ENCODE data around the gene CCDC93. TPM values are rescaled to one million over a fixed set of nuclear protein-coding genes. Genes with fewer than 3 reads are reported as not detected.

The CCDC93 gene
- total RNA-seq, 4 donors from 2014 or later: 11.6 to 55.6 (median 23.9) TPM

DNA sequence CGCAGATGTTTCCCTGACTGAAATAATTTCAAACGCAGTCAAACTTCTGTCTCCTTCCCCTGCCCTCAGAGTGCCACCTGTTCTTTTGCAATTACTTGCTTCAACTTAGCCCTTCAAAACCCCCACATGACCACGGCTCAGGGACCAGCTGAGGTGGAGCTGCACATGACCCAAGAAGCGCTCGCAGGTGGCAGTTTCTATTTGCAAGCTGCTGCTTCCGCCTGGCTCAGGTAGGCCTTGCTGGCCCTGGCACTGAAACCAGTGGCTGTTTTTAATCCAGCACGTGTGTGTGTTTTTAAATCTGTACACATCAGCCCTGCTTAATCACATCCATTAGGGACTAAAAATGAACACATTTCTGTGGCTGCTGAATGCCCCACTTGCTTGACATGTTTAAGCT lies 95.3 kb downstream of the CCDC93 start:
- no peak for TF ChIP-seq EP300 (IDR thresholded peaks at IDR 0.05)
- no peak for TF ChIP-seq POLR2AphosphoS5 (IDR thresholded peaks at IDR 0.05)
- TF ChIP-seq CTCF (IDR thresholded peaks at IDR 0.05): no peak
- TF ChIP-seq POLR2A (IDR thresholded peaks at IDR 0.05): no peak
- H3K9me3 ChIP-seq: no peaks in the 10 kb centered on the region
- no peak overlapping the region for H3K4me3 ChIP-seq
- no peaks in the 10 kb centered on the region for H3K4me1 ChIP-seq
- WGBS: 91% methylated on average over 7 of the region's 7 CpGs
- no peaks in the 10 kb centered on the region for H3K27me3 ChIP-seq
- H3K36me3 ChIP-seq: peaks cover 73% of the 10 kb centered on the region
- H3K27ac ChIP-seq: no peak overlapping the region
- no peak for DNase-seq (ENCODE audit: low spot score in 2 of 2)

- DNase-seq (ENCODE audit: low spot score in 2 of 2): no peak
- 90% methylated on average over 12 of the region's 19 CpGs for WGBS
Measured at GRCh38 chr2:117917223-117917917, 96.5 kb downstream of the CCDC93 start.

DNA sequence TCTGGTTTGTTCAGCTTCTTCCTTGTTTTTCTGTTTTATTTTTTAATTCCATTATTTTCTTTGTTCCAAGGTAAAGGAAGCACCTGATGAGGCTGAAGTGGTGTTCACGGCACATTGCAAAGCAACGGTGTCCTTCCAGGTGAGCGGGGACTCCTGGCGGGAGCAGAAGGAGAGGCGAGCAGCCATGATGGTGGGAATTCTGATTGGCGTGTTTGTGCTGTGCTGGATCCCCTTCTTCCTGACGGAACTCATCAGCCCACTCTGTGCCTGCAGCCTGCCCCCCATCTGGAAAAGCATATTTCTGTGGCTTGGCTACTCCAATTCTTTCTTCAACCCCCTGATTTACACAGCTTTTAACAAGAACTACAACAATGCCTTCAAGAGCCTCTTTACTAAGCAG lies 110.9 kb downstream of the CCDC93 start:
- Histone ChIP-seq H3K36me3 (no peaks in the 10 kb centered on the region), H3K4me1 (no peaks in the 10 kb centered on the region), H3K9me3 (no peaks in the 10 kb centered on the region), H3K27ac (no peak overlapping the region), H3K27me3 (no peaks in the 10 kb centered on the region), H3K4me3 (no peak overlapping the region)
- TF ChIP-seq POLR2AphosphoS5 (IDR thresholded peaks at IDR 0.05): no peak
- TF ChIP-seq CTCF (IDR thresholded peaks at IDR 0.05): no peak
- no peak for TF ChIP-seq POLR2A (IDR thresholded peaks at IDR 0.05)
- TF ChIP-seq EP300 (IDR thresholded peaks at IDR 0.05): no peak
- WGBS: 93% methylated on average over 7 of the region's 7 CpGs
- no peak for DNase-seq (ENCODE audit: low spot score in 2 of 2)

More at GRCh38 chr2:117917223-117917917, 96.5 kb downstream of the CCDC93 start:
- H3K4me1 ChIP-seq: no peaks in the 10 kb centered on the region
- peaks cover 7% of the 10 kb centered on the region for H3K9me3 ChIP-seq
- H3K4me3 ChIP-seq: no peak overlapping the region
- H3K36me3 ChIP-seq: peaks cover 61% of the 10 kb centered on the region
- no peak overlapping the region for H3K27ac ChIP-seq
- TF ChIP-seq POLR2A (IDR thresholded peaks at IDR 0.05) (no peak), EP300 (IDR thresholded peaks at IDR 0.05) (no peak), POLR2AphosphoS5 (IDR thresholded peaks at IDR 0.05) (no peak), CTCF (IDR thresholded peaks at IDR 0.05) (no peak)
- no peaks in the 10 kb centered on the region for H3K27me3 ChIP-seq

DNA sequence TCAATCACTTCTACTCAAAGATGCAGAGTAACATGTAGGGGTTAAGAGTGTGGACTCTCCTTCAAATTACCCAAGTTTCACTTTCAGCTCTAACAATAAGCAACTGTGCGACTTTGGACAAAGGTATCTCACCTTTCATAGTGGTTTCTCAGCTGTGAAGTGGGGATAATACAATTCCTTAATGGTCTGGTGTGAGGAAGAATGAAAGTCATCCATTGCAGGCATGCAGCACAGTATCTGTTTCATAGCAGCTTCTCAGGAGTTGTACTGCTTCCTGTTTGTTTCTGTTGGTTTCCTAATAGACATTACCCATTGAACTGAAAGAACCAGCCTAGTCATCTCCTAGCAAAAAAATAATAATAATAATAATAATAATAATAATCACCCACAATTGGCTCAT lies 125.0 kb downstream of the CCDC93 start:
- H3K36me3 ChIP-seq: no peaks in the 10 kb centered on the region
- TF ChIP-seq EP300 (IDR thresholded peaks at IDR 0.05) (no peak), CTCF (IDR thresholded peaks at IDR 0.05) (no peak), POLR2AphosphoS5 (IDR thresholded peaks at IDR 0.05) (no peak), POLR2A (IDR thresholded peaks at IDR 0.05) (no peak)
- H3K27ac ChIP-seq: no peak overlapping the region
- 68% methylated on average over 1 of the region's 1 CpG for WGBS
- no peaks in the 10 kb centered on the region for H3K4me1 ChIP-seq
- no peaks in the 10 kb centered on the region for H3K27me3 ChIP-seq
- H3K9me3 ChIP-seq: peaks cover 2% of the 10 kb centered on the region
- no peak for DNase-seq (ENCODE audit: low spot score in 2 of 2)
- no peak overlapping the region for H3K4me3 ChIP-seq

DNA sequence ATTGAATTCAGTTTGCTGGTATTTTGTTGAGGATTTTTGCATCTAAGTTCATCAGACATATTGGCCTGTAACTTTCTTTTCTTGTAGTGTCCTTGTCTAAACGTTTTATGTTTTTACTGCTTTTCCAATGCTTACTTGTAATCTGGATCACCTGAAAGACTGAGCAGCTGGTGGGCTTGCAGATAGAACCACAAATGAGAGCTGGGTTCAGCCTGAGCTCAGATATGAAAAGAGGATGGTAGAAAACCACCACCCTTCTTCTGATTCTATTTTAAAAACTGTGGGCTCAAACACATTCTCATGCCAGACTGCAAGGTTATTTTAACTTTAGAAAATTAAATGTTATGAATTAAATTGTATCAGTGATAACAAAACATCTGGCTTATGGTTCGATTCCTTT lies 128.6 kb downstream of the CCDC93 start:
- no peaks in the 10 kb centered on the region for H3K36me3 ChIP-seq
- no peak overlapping the region for H3K4me3 ChIP-seq
- H3K4me1 ChIP-seq: no peaks in the 10 kb centered on the region
- 64% methylated on average over 2 of the region's 2 CpGs for WGBS
- no peak for DNase-seq (ENCODE audit: low spot score in 2 of 2)
- no peak for TF ChIP-seq EP300 (IDR thresholded peaks at IDR 0.05)
- TF ChIP-seq CTCF (IDR thresholded peaks at IDR 0.05): no peak
- no peak for TF ChIP-seq POLR2A (IDR thresholded peaks at IDR 0.05)
- no peak for TF ChIP-seq POLR2AphosphoS5 (IDR thresholded peaks at IDR 0.05)
- no peak overlapping the region for H3K27ac ChIP-seq
- H3K9me3 ChIP-seq: no peaks in the 10 kb centered on the region
- H3K27me3 ChIP-seq: no peaks in the 10 kb centered on the region
